GM12878 (cell line): ENCODE results near the gene ELF2. TPM values are rescaled to one million over a fixed set of nuclear protein-coding genes. Genes with fewer than 3 reads are reported as not detected.

Experiments
- ATAC-seq: fragments of 200-7000 bp; cut with Tn5 transposase; 3 replicates; pipeline ENCODE4 v1.9.1; 2020; ENCODE audit warnings: mild to moderate bottlenecking, moderate library complexity
- BruUV-seq: library from RNA; stranded (reverse); fragments of 400-500 nt; replicated peaks from 2 replicates; lab custom pipeline; 2021; lab: Mats Ljungman, UMichigan
- CTCF ChIA-PET: fragments of 300-600 bp; sonication (Branson Sonifier 250); formaldehyde crosslinking; extraction: SDS; loops from one replicate; lab custom pipeline; 2021; ENCODE audit warnings: inconsistent platforms; lab: Yijun Ruan, JAX
- POLR2A ChIA-PET: fragments of 350-600 bp; formaldehyde crosslinking; extraction: SDS; loops from one replicate; lab custom pipeline; 2021; ENCODE audit warnings: inconsistent platforms; lab: Charles Lee
- RAD21 ChIA-PET: fragments of 300-600 bp; sonication (Branson Sonifier 250); formaldehyde crosslinking; loops from one replicate; lab custom pipeline; 2023; ENCODE audit warnings: antibody characterized with exemption; ENCODE audit not compliant: unreplicated experiment; lab: Charles Lee
- SMC1A ChIA-PET: fragments of 300-600 bp; sonication (Branson Sonifier 250); formaldehyde crosslinking; loops from one replicate; lab custom pipeline; 2023; ENCODE audit not compliant: unreplicated experiment, uncharacterized antibody; lab: Charles Lee
- DNase-seq: peaks from one replicate; pipeline ENCODE4 v3.0.0-alpha.2; 2011; ENCODE audit warnings: low read depth, low spot score
- FAIRE-seq: peaks from 3 replicates; lab custom pipeline; 2011; peaks lifted over from hg19 to GRCh38; lab: Jason Lieb, UNC
- H2AFZ ChIP-seq: 2 replicates; pipeline ENCODE4 v1.6.0; 2011; ENCODE audit warnings: low read depth, low read length, control low read depth; ENCODE audit not compliant: control insufficient read depth
- H3K27ac ChIP-seq: 2 replicates; pipeline ENCODE4 v1.5.1; 2011; ENCODE audit warnings: control low read depth; ENCODE audit not compliant: control insufficient read depth, insufficient read depth
- H3K27me3 ChIP-seq, 2 experiments: replicated peaks in 1 of 2; 2 replicates each; pipeline versions ENCODE4 v1.6.0 to v1.6.1; 2011; ENCODE audit warnings: low read length in 1 of 2; ENCODE audit not compliant: control insufficient read depth in 2 of 2, insufficient read depth in 2 of 2
- H3K36me3 ChIP-seq, 2 experiments: 2 replicates each; pipeline ENCODE4 v1.5.1; 2011; ENCODE audit warnings: low read length in 1 of 2; ENCODE audit not compliant: control insufficient read depth in 2 of 2, insufficient read depth in 2 of 2
- H3K4me1 ChIP-seq: 2 replicates; pipeline ENCODE4 v1.6.1; 2011; ENCODE audit warnings: mild to moderate bottlenecking, low read length, moderate library complexity, mixed read lengths; ENCODE audit not compliant: control insufficient read depth, insufficient read depth
- H3K4me2 ChIP-seq: 2 replicates; pipeline ENCODE4 v1.6.0; 2011; ENCODE audit warnings: control low read depth; ENCODE audit not compliant: control insufficient read depth, insufficient read depth
- H3K4me3 ChIP-seq: fragments of 200-600 bp; sonication (generic); 2 replicates; pipeline ENCODE4 v1.5.1; 2016
- H3K79me2 ChIP-seq: 2 replicates; pipeline ENCODE4 v1.6.0; 2011; ENCODE audit warnings: low read length; ENCODE audit not compliant: control insufficient read depth, insufficient read depth
- H3K9ac ChIP-seq: 2 replicates; pipeline ENCODE4 v1.8.0; 2011; ENCODE audit warnings: low read length, control low read depth, mixed read lengths; ENCODE audit not compliant: control insufficient read depth, insufficient read depth
- H3K9me3 ChIP-seq: replicated peaks from 3 replicates; pipeline ENCODE4 v1.5.1; 2011; ENCODE audit warnings: mild to moderate bottlenecking, low read length; ENCODE audit not compliant: control insufficient read depth, insufficient read depth
- H4K20me1 ChIP-seq: 2 replicates; pipeline ENCODE4 v1.6.0; 2011; ENCODE audit not compliant: control insufficient read depth, insufficient read depth
- MYB ChIP-seq: fragments of 150-350 bp; IDR thresholded peaks from 2 replicates; pipeline ENCODE4 v1.6.1; 2014; ENCODE audit warnings: mild to moderate bottlenecking, low read depth, low read length, borderline replicate concordance
- NFYB ChIP-seq: IDR thresholded peaks from 2 replicates; pipeline ENCODE4 v1.6.1; 2011; ENCODE audit warnings: low read depth, mild to moderate bottlenecking, low read length, improper control_type of control experiment, moderate library complexity; ENCODE audit not compliant: insufficient read depth
- ZSCAN29 ChIP-seq: fragments of 450-650 bp; IDR thresholded peaks from 2 replicates; pipeline ENCODE4 v1.6.1; 2017; ENCODE audit warnings: mild to moderate bottlenecking, moderate library complexity
- WGBS: methylation state at CpG from one replicate; pipeline ENCODE4 v1.1.6; 2016; ENCODE audit warnings: low lambda C conversion rate; ENCODE audit not compliant: insufficient replicate concordance, insufficient coverage; ENCODE audit errors: missing lambda C conversion rate; 5-methylcytosine and 5-hydroxymethylcytosine counted together
- in situ Hi-C: fragments of 300-500 bp; cut with MboI; formaldehyde crosslinking; loops from 9 replicates; pipeline ENCODE4 v1.14.3; 2018; ENCODE audit warnings: mixed read lengths
- intact Hi-C: fragments of 100-400 bp; cut with micrococcal nuclease; formaldehyde crosslinking; loops from one replicate; pipeline ENCODE4 v1.14.2; 2022; ENCODE audit not compliant: unreplicated experiment
- polyA plus RNA-seq, 11 experiments: library from polyadenylated mRNA; depleted of rRNA in 4 of 11; unstranded in 6 of 11; stranded (reverse) in 5 of 11; fragments of >200 nt; fragmentation: Nextera tagmentation in 4 of 11; fragmentation: Illumina TruSeq in 1 of 11; extraction: Ambion mirVana in 4 of 11; extraction: Trizol in 1 of 11; gene quantifications; 1 replicate in 1 of 11; 2 replicates in 10 of 11; pipeline versions ENCODE4 v1.2.1 to v1.2.3, GENCODE V29; 2011 to 2016; ENCODE audit warnings: inconsistent platforms in 2 of 11, missing spikeins in 2 of 11, low read depth in 1 of 11
- total RNA-seq, 4 experiments: library from RNA; depleted of rRNA in 3 of 4; stranded (reverse); fragments of >200 nt in 3 of 4; fragmentation: Illumina TruSeq in 1 of 4; extraction: Trizol in 1 of 4; gene quantifications; 2 replicates each; pipeline versions ENCODE4 v1.2.1 to v1.2.3, GENCODE V29; 2013 to 2021
- TF ChIP-seq, protein P1 (sequence below): IDR thresholded peaks from 2 replicates; pipeline ENCODE4 v1.6.1; 2012; ENCODE audit warnings: improper control_type of control experiment, low read depth, low read length; ENCODE audit not compliant: insufficient replicate concordance
- TF ChIP-seq, protein P2 (sequence below): fragments of 450-650 bp; IDR thresholded peaks from 2 replicates; pipeline ENCODE4 v1.6.1; 2018; ENCODE audit warnings: mild to moderate bottlenecking, low read depth, moderate library complexity; ENCODE audit not compliant: partially characterized antibody

Gene ELF2
- total and polyA plus RNA-seq, 10 of the 15 experiments (the other 5 are each of a cell fraction or from before 2014, with no cell fraction given): 10.5 to 30.1 (median 20.5) TPM

DNA sequence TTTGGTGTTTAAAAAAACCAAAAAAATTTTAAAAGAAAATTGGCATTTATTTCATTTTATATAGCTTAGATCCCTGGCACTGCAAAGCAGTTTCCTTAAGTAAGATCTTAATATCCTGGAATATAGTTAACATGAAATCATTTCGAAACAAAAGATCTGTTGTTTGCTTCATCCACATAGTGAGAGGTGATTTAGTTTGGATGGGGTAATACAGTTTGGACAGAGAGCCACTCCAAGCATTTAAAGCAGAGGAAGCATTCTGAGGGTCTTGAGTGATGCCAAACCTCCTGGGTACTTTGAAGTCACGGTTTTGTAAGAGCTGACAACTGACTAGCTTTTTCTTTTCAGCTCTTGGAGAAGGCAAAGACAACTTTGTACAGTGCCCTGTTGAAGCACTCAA is 132.7 kb downstream of the ELF2 start:
- intact Hi-C loops (no loop called here), in situ Hi-C loops (no loop called here)
- no peaks in the 10 kb centered on the region for H3K27me3 ChIP-seq
- no peak overlapping the region for H2AFZ ChIP-seq
- no peaks in the 10 kb centered on the region for H3K9me3 ChIP-seq
- SMC1A ChIA-PET: interaction anchor here (0.7 to 1.6 kb wide), 4 partner anchors 9 to 37 kb away, joined by 3 to 4 read pairs (median 3); no protein-coding TSS in a partner anchor
- no peak overlapping the region for H3K9ac ChIP-seq
- FAIRE-seq (no peak), DNase-seq (no peak), ATAC-seq (no peak)
- H3K27ac ChIP-seq: no peak overlapping the region
- 96% methylated on average over 2 of the region's 2 CpGs for WGBS
- peaks cover 12 to 28% of the 10 kb centered on the region in 2 experiments for H3K36me3 ChIP-seq
- RAD21 ChIA-PET: interaction anchor here (2.4 kb wide), 1 partner anchor 14 kb away, joined by 10 read pairs; no protein-coding TSS in a partner anchor
- TF ChIP-seq, protein P1, sequence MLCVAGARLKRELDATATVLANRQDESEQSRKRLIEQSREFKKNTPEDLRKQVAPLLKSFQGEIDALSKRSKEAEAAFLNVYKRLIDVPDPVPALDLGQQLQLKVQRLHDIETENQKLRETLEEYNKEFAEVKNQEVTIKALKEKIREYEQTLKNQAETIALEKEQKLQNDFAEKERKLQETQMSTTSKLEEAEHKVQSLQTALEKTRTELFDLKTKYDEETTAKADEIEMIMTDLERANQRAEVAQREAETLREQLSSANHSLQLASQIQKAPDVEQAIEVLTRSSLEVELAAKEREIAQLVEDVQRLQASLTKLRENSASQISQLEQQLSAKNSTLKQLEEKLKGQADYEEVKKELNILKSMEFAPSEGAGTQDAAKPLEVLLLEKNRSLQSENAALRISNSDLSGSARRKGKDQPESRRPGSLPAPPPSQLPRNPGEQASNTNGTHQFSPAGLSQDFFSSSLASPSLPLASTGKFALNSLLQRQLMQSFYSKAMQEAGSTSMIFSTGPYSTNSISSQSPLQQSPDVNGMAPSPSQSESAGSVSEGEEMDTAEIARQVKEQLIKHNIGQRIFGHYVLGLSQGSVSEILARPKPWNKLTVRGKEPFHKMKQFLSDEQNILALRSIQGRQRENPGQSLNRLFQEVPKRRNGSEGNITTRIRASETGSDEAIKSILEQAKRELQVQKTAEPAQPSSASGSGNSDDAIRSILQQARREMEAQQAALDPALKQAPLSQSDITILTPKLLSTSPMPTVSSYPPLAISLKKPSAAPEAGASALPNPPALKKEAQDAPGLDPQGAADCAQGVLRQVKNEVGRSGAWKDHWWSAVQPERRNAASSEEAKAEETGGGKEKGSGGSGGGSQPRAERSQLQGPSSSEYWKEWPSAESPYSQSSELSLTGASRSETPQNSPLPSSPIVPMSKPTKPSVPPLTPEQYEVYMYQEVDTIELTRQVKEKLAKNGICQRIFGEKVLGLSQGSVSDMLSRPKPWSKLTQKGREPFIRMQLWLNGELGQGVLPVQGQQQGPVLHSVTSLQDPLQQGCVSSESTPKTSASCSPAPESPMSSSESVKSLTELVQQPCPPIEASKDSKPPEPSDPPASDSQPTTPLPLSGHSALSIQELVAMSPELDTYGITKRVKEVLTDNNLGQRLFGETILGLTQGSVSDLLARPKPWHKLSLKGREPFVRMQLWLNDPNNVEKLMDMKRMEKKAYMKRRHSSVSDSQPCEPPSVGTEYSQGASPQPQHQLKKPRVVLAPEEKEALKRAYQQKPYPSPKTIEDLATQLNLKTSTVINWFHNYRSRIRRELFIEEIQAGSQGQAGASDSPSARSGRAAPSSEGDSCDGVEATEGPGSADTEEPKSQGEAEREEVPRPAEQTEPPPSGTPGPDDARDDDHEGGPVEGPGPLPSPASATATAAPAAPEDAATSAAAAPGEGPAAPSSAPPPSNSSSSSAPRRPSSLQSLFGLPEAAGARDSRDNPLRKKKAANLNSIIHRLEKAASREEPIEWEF: no peak
- no peak for TF ChIP-seq MYB
- TF ChIP-seq, protein P2, sequence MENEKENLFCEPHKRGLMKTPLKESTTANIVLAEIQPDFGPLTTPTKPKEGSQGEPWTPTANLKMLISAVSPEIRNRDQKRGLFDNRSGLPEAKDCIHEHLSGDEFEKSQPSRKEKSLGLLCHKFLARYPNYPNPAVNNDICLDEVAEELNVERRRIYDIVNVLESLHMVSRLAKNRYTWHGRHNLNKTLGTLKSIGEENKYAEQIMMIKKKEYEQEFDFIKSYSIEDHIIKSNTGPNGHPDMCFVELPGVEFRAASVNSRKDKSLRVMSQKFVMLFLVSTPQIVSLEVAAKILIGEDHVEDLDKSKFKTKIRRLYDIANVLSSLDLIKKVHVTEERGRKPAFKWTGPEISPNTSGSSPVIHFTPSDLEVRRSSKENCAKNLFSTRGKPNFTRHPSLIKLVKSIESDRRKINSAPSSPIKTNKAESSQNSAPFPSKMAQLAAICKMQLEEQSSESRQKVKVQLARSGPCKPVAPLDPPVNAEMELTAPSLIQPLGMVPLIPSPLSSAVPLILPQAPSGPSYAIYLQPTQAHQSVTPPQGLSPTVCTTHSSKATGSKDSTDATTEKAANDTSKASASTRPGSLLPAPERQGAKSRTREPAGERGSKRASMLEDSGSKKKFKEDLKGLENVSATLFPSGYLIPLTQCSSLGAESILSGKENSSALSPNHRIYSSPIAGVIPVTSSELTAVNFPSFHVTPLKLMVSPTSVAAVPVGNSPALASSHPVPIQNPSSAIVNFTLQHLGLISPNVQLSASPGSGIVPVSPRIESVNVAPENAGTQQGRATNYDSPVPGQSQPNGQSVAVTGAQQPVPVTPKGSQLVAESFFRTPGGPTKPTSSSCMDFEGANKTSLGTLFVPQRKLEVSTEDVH: no peak
- TF ChIP-seq NFYB: no peak
- no peak for TF ChIP-seq ZSCAN29
- no peaks in the 10 kb centered on the region; the same call in 1 of the 2 replicates for H4K20me1 ChIP-seq
- H3K4me3 ChIP-seq: no peak overlapping the region
- BruUV-seq: no TSS peak
- peaks cover 5% of the 10 kb centered on the region for H3K79me2 ChIP-seq
- CTCF ChIA-PET: interaction anchor here (1.2 to 3.4 kb wide), 2 partner anchors 8 to 14 kb away, joined by 3 to 13 read pairs; no protein-coding TSS in a partner anchor
- no peak overlapping the region for H3K4me2 ChIP-seq
- POLR2A ChIA-PET: no interaction called here
- no peaks in the 10 kb centered on the region for H3K4me1 ChIP-seq
